ENCODE data around the gene ACOD1. TPM values are rescaled to one million over a fixed set of nuclear protein-coding genes. Genes with fewer than 3 reads are reported as not detected.
"Not testable (repeated sequence)": the region's sequence is repeated elsewhere in the genome, so short reads cannot be mapped to it uniquely, and the experiment has no call there.

Gene ACOD1
- total and polyA plus RNA-seq, 8 donors = 0.05 TPM; not detected in 7

- intact Hi-C loops (cut with DNase I; ENCODE audit: low total_unique reads) = no loop called here
- Histone ChIP-seq H3K27ac (no peak overlapping the region), H3K36me3 (no peaks in the 10 kb centered on the region), H3K27me3 (no peaks in the 10 kb centered on the region), H3K9me3 (no peaks in the 10 kb centered on the region), H3K4me3 (no peak overlapping the region), H3K4me1 (no peaks in the 10 kb centered on the region)
- WGBS, 5 donors = 76 to 84% (median 80%) methylated on average over 4 of the region's 4 CpGs
- TF ChIP-seq EP300 (IDR thresholded peaks at IDR 0.05) = no peak
- TF ChIP-seq POLR2A (IDR thresholded peaks at IDR 0.05) = no peak
- TF ChIP-seq CTCF (IDR thresholded peaks at IDR 0.05) = no peak
- no peak for TF ChIP-seq POLR2AphosphoS5 (IDR thresholded peaks at IDR 0.05)
- DNase-seq = no peak
Observed at GRCh38 chr13:76913898-76914297, 34.4 kb upstream of the ACOD1 start.

DNA sequence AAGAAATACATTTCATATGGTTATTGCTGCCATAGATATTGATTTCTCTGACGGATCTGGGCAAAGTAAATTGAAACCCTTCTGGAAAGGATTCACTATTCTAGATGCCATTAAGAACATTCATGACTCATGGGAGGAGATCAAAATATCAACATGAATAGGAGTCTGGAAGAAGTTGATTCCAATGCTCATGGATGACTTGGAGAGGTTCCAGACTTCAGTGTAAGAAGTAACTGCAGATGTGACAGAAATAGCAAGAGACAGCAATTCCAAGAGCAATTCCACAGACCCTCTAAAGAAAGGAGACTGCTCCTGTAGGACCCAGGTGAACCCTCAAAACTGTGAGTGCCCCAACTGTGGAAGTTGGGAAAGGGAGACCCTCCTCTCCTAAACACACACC lies 31.2 kb upstream of the ACOD1 start:
- Histone ChIP-seq H3K27me3 (no peaks in the 10 kb centered on the region), H3K4me3 (no peak overlapping the region), H3K4me1 (no peaks in the 10 kb centered on the region), H3K36me3 (no peaks in the 10 kb centered on the region), H3K27ac (no peak overlapping the region), H3K9me3 (no peaks in the 10 kb centered on the region)
- DNase-seq = peak in 1 of 2 donors; percentile 20
- no peak for TF ChIP-seq EP300 (IDR thresholded peaks at IDR 0.05)
- no peak for TF ChIP-seq CTCF (IDR thresholded peaks at IDR 0.05)
- no peak for TF ChIP-seq POLR2AphosphoS5 (IDR thresholded peaks at IDR 0.05)
- TF ChIP-seq POLR2A (IDR thresholded peaks at IDR 0.05) = no peak
- intact Hi-C loops (cut with DNase I; ENCODE audit: low total_unique reads) = no loop called here
- 76 to 94% (median 85%) methylated on average over 1 of the region's 1 CpG for WGBS, 5 donors

- H3K36me3 ChIP-seq; H3K27me3 ChIP-seq; H3K4me3 ChIP-seq; H3K27ac ChIP-seq; H3K9me3 ChIP-seq; H3K4me1 ChIP-seq; intact Hi-C loops (cut with DNase I; ENCODE audit: low total_unique reads): not testable (repeated sequence)
- DNase-seq = peak in 1 of 2 donors; percentile 63
- WGBS, 5 donors = 58 to 81% (median 69%) methylated on average over 12 of the region's 12 CpGs
Observed at GRCh38 chr13:76917755-76918481, 30.4 kb upstream of the ACOD1 start.

- intact Hi-C loops (cut with DNase I; ENCODE audit: low total_unique reads) = no loop called here
- H3K4me3 ChIP-seq = no peak overlapping the region
- no peaks in the 10 kb centered on the region for H3K27me3 ChIP-seq
- no peaks in the 10 kb centered on the region for H3K9me3 ChIP-seq
- 44 to 97% (median 92%) methylated on average over 1 of the region's 1 CpG for WGBS, 5 donors
- no peaks in the 10 kb centered on the region for H3K36me3 ChIP-seq
- no peak overlapping the region for H3K27ac ChIP-seq
- no peaks in the 10 kb centered on the region for H3K4me1 ChIP-seq
- TF ChIP-seq CTCF (IDR thresholded peaks at IDR 0.05) (no peak), POLR2A (IDR thresholded peaks at IDR 0.05) (no peak), EP300 (IDR thresholded peaks at IDR 0.05) (no peak), POLR2AphosphoS5 (IDR thresholded peaks at IDR 0.05) (no peak)
- DNase-seq = no peak
Observed at GRCh38 chr13:76921516-76921915, 26.8 kb upstream of the ACOD1 start.

- TF ChIP-seq POLR2A (IDR thresholded peaks at IDR 0.05) (no peak), CTCF (IDR thresholded peaks at IDR 0.05) (no peak), POLR2AphosphoS5 (IDR thresholded peaks at IDR 0.05) (no peak)
- H3K4me1 ChIP-seq = no peaks in the 10 kb centered on the region
- WGBS, 5 donors = 26 to 55% (median 47%) methylated on average over 1 of the region's 1 CpG
- H3K27me3 ChIP-seq = no peaks in the 10 kb centered on the region
- H3K27ac ChIP-seq = no peak overlapping the region
- no peak overlapping the region for H3K4me3 ChIP-seq
- DNase-seq = no peak
- intact Hi-C loops (cut with DNase I; ENCODE audit: low total_unique reads) = no loop called here
- no peaks in the 10 kb centered on the region for H3K9me3 ChIP-seq
- H3K36me3 ChIP-seq = no peaks in the 10 kb centered on the region
Observed at GRCh38 chr13:76925115-76925514, 23.2 kb upstream of the ACOD1 start.
